Measurements from ENCODE around the gene UBE2V1.

- TF ChIP-seq CTCF (IDR thresholded peaks at IDR 0.05) (no peak), POLR2A (IDR thresholded peaks at IDR 0.05) (no peak)
Measured at GRCh38 chr20:50121858-50122271, 8.9 kb upstream of the UBE2V1 start.
